Liver (tissue), 9 donors: ENCODE results near the gene SNAPIN. TPM values are rescaled to one million over a fixed set of nuclear protein-coding genes. Genes with fewer than 3 reads are reported as not detected.

Source experiments
- DNase-seq: peaks from one replicate; pipeline ENCODE4 v3.0.0-alpha.2; 2017; ENCODE audit warnings: low spot score
- H3K27ac ChIP-seq, 2 donors: one replicate each; pipeline ENCODE4 v1.7.0; 2013; ENCODE audit warnings: inconsistent platforms in 2 of 2, low read length in 2 of 2, control low read depth in 1 of 2, low read depth in 1 of 2, mild to moderate bottlenecking in 1 of 2
- H3K27me3 ChIP-seq, 4 donors: one replicate each; pipeline versions ENCODE4 v1.6.1 to v1.7.0; 2013; ENCODE audit warnings: low read length in 3 of 4, inconsistent platforms in 1 of 4, mild to moderate bottlenecking in 1 of 4, moderate library complexity in 1 of 4; ENCODE audit not compliant: control insufficient read depth in 4 of 4, insufficient read depth in 4 of 4
- H3K36me3 ChIP-seq, 4 donors: one replicate each; pipeline versions ENCODE4 v1.6.1 to v1.7.0; 2013; ENCODE audit warnings: low read length in 3 of 4, mild to moderate bottlenecking in 3 of 4, low read depth in 1 of 4, moderate library complexity in 1 of 4; ENCODE audit not compliant: control insufficient read depth in 4 of 4, insufficient read depth in 3 of 4
- H3K4me1 ChIP-seq, 4 donors: one replicate each; pipeline versions ENCODE4 v1.6.1 to v1.7.0; 2013; ENCODE audit warnings: low read length in 3 of 4, mild to moderate bottlenecking in 3 of 4, moderate library complexity in 1 of 4; ENCODE audit not compliant: control insufficient read depth in 4 of 4, insufficient read depth in 4 of 4
- H3K4me3 ChIP-seq, 3 donors: one replicate each; pipeline versions ENCODE4 v1.6.1 to v1.7.0; 2013; ENCODE audit warnings: low read length in 3 of 3, control low read depth in 1 of 3, low read depth in 1 of 3, mild to moderate bottlenecking in 1 of 3
- H3K9ac ChIP-seq, 2 donors: one replicate each; pipeline ENCODE4 v1.7.0; 2013; ENCODE audit warnings: low read length in 2 of 2, mild to moderate bottlenecking in 2 of 2, moderate library complexity in 2 of 2, control low read depth in 1 of 2, low read depth in 1 of 2
- H3K9me3 ChIP-seq, 4 donors: one replicate each; pipeline versions ENCODE4 v1.6.1 to v1.7.0; 2013; ENCODE audit warnings: low read length in 3 of 4; ENCODE audit not compliant: control insufficient read depth in 4 of 4
- ATF3 ChIP-seq: IDR thresholded peaks from 2 replicates; pipeline ENCODE4 v1.6.1; 2016; ENCODE audit warnings: antibody characterized with exemption
- CTCF ChIP-seq: fragments of 150-350 bp; IDR thresholded peaks from 2 replicates; pipeline ENCODE4 v1.5.1; 2017; ENCODE audit warnings: improper control_type of control experiment, low read depth, low read length; ENCODE audit not compliant: missing input control
- EGR1 ChIP-seq, 2 donors: IDR thresholded peaks; 2 replicates each; pipeline ENCODE4 v1.6.1; 2016 to 2018; ENCODE audit warnings: antibody characterized with exemption in 2 of 2, low read depth in 2 of 2
- FOXA1 ChIP-seq: IDR thresholded peaks from 2 replicates; pipeline ENCODE4 v1.6.1; 2016; ENCODE audit warnings: antibody characterized with exemption
- FOXA2 ChIP-seq: IDR thresholded peaks from 2 replicates; pipeline ENCODE4 v1.6.1; 2016; ENCODE audit warnings: antibody characterized with exemption
- GABPA ChIP-seq, 2 donors: IDR thresholded peaks in 1 of 2; conservative IDR thresholded peaks in 1 of 2; 2 replicates each; pipeline ENCODE4 v1.6.1; 2016; ENCODE audit warnings: antibody characterized with exemption in 2 of 2, mild to moderate bottlenecking in 1 of 2, moderate library complexity in 1 of 2
- HNF4A ChIP-seq, 2 donors: conservative IDR thresholded peaks; 2 replicates each; pipeline ENCODE4 v1.6.1; 2016; ENCODE audit warnings: antibody characterized with exemption in 2 of 2, mild to moderate bottlenecking in 2 of 2
- HNF4G ChIP-seq: IDR thresholded peaks from 2 replicates; pipeline ENCODE4 v1.6.1; 2016; ENCODE audit warnings: antibody characterized with exemption
- JUND ChIP-seq, 2 donors: IDR thresholded peaks; 2 replicates each; pipeline ENCODE4 v1.6.1; 2016; ENCODE audit warnings: antibody characterized with exemption in 2 of 2
- MAX ChIP-seq: IDR thresholded peaks from 2 replicates; pipeline ENCODE4 v1.6.1; 2016; ENCODE audit warnings: antibody characterized with exemption
- NR2F2 ChIP-seq: IDR thresholded peaks from 2 replicates; pipeline ENCODE4 v1.6.1; 2016; ENCODE audit warnings: antibody characterized with exemption
- RAD21 ChIP-seq, 2 donors: IDR thresholded peaks; 2 replicates each; pipeline ENCODE4 v1.6.1; 2016; ENCODE audit warnings: antibody characterized with exemption in 2 of 2, mild to moderate bottlenecking in 2 of 2
- RXRA ChIP-seq, 2 donors: IDR thresholded peaks; 2 replicates each; pipeline ENCODE4 v1.6.1; 2017 to 2018; ENCODE audit warnings: antibody characterized with exemption in 2 of 2, mild to moderate bottlenecking in 1 of 2
- SP1 ChIP-seq: IDR thresholded peaks from 2 replicates; pipeline ENCODE4 v1.6.1; 2018; ENCODE audit warnings: antibody characterized with exemption, mild to moderate bottlenecking
- TAF1 ChIP-seq: conservative IDR thresholded peaks from 2 replicates; pipeline ENCODE4 v1.6.1; 2016; ENCODE audit warnings: antibody characterized with exemption, mild to moderate bottlenecking
- YY1 ChIP-seq: IDR thresholded peaks from 2 replicates; pipeline ENCODE4 v1.6.1; 2016; ENCODE audit warnings: antibody characterized with exemption, mild to moderate bottlenecking
- ZBTB33 ChIP-seq: IDR thresholded peaks from 2 replicates; pipeline ENCODE4 v1.6.1; 2016; ENCODE audit warnings: antibody characterized with exemption
- WGBS: extraction: QIAGEN DNeasy Blood & Tissue Kit; methylation state at CpG from one replicate; pipeline ENCODE4 v1.1.7; 2013; 5-methylcytosine and 5-hydroxymethylcytosine counted together
- polyA plus RNA-seq, 2 donors: library from polyadenylated mRNA; stranded (reverse) in 1 of 2; unstranded in 1 of 2; fragments of 200-250 nt in 1 of 2; fragments of >200 nt in 1 of 2; fragmentation: Nextera tagmentation in 1 of 2; extraction: Ambion mirVana in 1 of 2; gene quantifications; one replicate each; pipeline versions ENCODE4 v1.2.1 to v1.2.3, GENCODE V29; 2013 to 2015
- total RNA-seq, 2 donors: library from RNA; depleted of rRNA; stranded (reverse); fragments of >200 nt; gene quantifications; one replicate each; pipeline ENCODE4 v1.2.3, GENCODE V29; 2014
- TF ChIP-seq, protein P1 (sequence below): IDR thresholded peaks from 2 replicates; pipeline ENCODE4 v1.6.1; 2016; ENCODE audit warnings: antibody characterized with exemption, mild to moderate bottlenecking
- donor health status: healthy.
- donor health status: healthy.
- donor health status: healthy.
- donor health status: healthy.
- donor health status: healthy.

Gene SNAPIN
- total and polyA plus RNA-seq, 4 donors, result 20.0 to 30.5 (median 24.2) TPM

- Histone ChIP-seq H3K27me3 (no peaks in the 10 kb centered on the region), H3K9ac (peak within 1 kb of the TSS in 1 of 2 donors; percentile 23), H3K9me3 (no peaks in the 10 kb centered on the region), H3K27ac (peak within 1 kb of the TSS; percentile 58 to 83), H3K4me3 (no peak within 1 kb of the TSS), H3K36me3 (no peaks in the 10 kb centered on the region), H3K4me1 (peaks cover 11 to 39% (median 27%) of the 10 kb centered on the region in 4 donors)
- 26% methylated on average over 10 of the region's 10 CpGs for WGBS
- TF ChIP-seq HNF4A (conservative IDR thresholded peaks at IDR 0.05), result peak; percentile 74 to 80
- peak; percentile 79 for TF ChIP-seq MAX
- no peak for TF ChIP-seq CTCF
- no peak for TF ChIP-seq EGR1 (IDR thresholded peaks at IDR 0.05; ENCODE audit: low read depth in 2 of 2)
- peak; percentile 62 to 77 for TF ChIP-seq RXRA (IDR thresholded peaks at IDR 0.05)
- TF ChIP-seq, protein P1, sequence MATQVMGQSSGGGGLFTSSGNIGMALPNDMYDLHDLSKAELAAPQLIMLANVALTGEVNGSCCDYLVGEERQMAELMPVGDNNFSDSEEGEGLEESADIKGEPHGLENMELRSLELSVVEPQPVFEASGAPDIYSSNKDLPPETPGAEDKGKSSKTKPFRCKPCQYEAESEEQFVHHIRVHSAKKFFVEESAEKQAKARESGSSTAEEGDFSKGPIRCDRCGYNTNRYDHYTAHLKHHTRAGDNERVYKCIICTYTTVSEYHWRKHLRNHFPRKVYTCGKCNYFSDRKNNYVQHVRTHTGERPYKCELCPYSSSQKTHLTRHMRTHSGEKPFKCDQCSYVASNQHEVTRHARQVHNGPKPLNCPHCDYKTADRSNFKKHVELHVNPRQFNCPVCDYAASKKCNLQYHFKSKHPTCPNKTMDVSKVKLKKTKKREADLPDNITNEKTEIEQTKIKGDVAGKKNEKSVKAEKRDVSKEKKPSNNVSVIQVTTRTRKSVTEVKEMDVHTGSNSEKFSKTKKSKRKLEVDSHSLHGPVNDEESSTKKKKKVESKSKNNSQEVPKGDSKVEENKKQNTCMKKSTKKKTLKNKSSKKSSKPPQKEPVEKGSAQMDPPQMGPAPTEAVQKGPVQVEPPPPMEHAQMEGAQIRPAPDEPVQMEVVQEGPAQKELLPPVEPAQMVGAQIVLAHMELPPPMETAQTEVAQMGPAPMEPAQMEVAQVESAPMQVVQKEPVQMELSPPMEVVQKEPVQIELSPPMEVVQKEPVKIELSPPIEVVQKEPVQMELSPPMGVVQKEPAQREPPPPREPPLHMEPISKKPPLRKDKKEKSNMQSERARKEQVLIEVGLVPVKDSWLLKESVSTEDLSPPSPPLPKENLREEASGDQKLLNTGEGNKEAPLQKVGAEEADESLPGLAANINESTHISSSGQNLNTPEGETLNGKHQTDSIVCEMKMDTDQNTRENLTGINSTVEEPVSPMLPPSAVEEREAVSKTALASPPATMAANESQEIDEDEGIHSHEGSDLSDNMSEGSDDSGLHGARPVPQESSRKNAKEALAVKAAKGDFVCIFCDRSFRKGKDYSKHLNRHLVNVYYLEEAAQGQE, result peak; percentile 58
- no peak for TF ChIP-seq GABPA (IDR thresholded peaks at IDR 0.05 in 1 of 2, conservative IDR thresholded peaks at IDR 0.05 in 1 of 2)
- TF ChIP-seq NR2F2, result no peak
- TF ChIP-seq ATF3, result peak; percentile 59
- TF ChIP-seq RAD21 (IDR thresholded peaks at IDR 0.05), result peak in 1 of 2 donors; percentile 31
- TF ChIP-seq TAF1, result no peak
- no peak for TF ChIP-seq HNF4G
- TF ChIP-seq SP1, result peak; percentile 74
- no peak for TF ChIP-seq FOXA1
- TF ChIP-seq YY1, result peak; percentile 62
- no peak for TF ChIP-seq FOXA2
- no peak for TF ChIP-seq JUND (IDR thresholded peaks at IDR 0.05)
- TF ChIP-seq ZBTB33, result no peak
- peak; percentile 81 for DNase-seq
These were observed 42.2 kb upstream of the SNAPIN start, which contains the start of gene S100A14 for GRCh38 chr1:153616144-153616916. Gene S100A14, minus strand, starts transcription at chr1:153616325. Its CDS starts 467 bp downstream, at chr1:153615858.
